ENCODE data around the gene CEACAM4.

DNA sequence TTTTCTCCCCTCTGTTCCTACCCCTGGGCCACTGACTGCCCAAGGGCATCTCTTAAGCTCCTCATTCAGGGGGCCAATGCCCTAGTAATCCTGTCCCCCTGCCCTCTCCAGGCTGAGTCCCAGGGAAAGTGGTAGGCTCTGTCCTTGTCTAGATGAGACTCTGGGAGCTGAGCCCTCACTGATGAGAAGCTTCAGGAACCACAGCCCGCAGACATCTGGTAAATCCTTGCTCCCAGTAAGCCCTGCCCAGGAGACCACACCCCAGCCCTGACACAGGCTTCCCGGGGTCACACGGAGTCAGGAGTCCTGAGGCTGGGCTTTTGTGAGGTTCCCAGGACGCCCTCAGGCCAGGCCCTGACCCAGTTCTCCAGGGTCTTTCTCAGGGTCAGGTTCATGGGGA, 1.9 kb downstream of the CEACAM4 start:
- TF ChIP-seq, protein P1, sequence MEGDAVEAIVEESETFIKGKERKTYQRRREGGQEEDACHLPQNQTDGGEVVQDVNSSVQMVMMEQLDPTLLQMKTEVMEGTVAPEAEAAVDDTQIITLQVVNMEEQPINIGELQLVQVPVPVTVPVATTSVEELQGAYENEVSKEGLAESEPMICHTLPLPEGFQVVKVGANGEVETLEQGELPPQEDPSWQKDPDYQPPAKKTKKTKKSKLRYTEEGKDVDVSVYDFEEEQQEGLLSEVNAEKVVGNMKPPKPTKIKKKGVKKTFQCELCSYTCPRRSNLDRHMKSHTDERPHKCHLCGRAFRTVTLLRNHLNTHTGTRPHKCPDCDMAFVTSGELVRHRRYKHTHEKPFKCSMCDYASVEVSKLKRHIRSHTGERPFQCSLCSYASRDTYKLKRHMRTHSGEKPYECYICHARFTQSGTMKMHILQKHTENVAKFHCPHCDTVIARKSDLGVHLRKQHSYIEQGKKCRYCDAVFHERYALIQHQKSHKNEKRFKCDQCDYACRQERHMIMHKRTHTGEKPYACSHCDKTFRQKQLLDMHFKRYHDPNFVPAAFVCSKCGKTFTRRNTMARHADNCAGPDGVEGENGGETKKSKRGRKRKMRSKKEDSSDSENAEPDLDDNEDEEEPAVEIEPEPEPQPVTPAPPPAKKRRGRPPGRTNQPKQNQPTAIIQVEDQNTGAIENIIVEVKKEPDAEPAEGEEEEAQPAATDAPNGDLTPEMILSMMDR (IDR thresholded peaks at IDR 0.05) = no peak
- TF ChIP-seq POLR2A (IDR thresholded peaks at IDR 0.05; ENCODE audit: low read depth) = no peak
- no peak for TF ChIP-seq POLR2AphosphoS5 (IDR thresholded peaks at IDR 0.05)

Data from esophagus muscularis mucosa (tissue), 3 donors.